ENCODE data around the gene ZNF397. TPM values are rescaled to one million over a fixed set of nuclear protein-coding genes. Genes with fewer than 3 reads are reported as not detected.

ZNF397 gene
- total and polyA plus RNA-seq, 4 donors, result 3.8 to 20.0 (median 9.6) TPM

DNA sequence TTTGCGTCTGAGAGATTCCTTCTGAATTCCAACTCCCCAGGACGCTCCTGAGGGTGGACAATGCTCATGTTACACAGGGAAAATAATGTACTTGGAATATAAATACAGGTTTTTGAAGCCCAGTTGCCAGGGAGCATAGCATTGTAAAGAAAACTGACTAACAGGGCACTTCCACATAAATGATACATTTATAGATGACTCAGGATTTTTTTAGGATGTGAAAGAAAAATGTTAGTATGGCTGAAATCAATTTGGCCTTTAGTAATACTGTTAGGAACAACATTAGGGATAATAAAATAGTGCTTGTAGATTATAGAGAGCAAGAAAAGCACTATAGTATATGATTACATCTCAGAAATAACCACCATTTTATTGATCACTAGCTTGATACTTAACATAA is 23.6 kb downstream of the ZNF397 start (continued):
- TF ChIP-seq, protein P1, sequence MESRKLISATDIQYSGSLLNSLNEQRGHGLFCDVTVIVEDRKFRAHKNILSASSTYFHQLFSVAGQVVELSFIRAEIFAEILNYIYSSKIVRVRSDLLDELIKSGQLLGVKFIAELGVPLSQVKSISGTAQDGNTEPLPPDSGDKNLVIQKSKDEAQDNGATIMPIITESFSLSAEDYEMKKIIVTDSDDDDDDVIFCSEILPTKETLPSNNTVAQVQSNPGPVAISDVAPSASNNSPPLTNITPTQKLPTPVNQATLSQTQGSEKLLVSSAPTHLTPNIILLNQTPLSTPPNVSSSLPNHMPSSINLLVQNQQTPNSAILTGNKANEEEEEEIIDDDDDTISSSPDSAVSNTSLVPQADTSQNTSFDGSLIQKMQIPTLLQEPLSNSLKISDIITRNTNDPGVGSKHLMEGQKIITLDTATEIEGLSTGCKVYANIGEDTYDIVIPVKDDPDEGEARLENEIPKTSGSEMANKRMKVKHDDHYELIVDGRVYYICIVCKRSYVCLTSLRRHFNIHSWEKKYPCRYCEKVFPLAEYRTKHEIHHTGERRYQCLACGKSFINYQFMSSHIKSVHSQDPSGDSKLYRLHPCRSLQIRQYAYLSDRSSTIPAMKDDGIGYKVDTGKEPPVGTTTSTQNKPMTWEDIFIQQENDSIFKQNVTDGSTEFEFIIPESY (IDR thresholded peaks at IDR 0.05), result no peak
- no peak for TF ChIP-seq YY1 (IDR thresholded peaks at IDR 0.05)
- TF ChIP-seq HNF4G (IDR thresholded peaks at IDR 0.05), result no peak
- TF ChIP-seq TAF1 (conservative IDR thresholded peaks at IDR 0.05), result no peak
- TF ChIP-seq GABPA (IDR thresholded peaks at IDR 0.05 in 1 of 2, conservative IDR thresholded peaks at IDR 0.05 in 1 of 2), result no peak
- no peak for TF ChIP-seq FOXA2 (IDR thresholded peaks at IDR 0.05)
- TF ChIP-seq RAD21 (IDR thresholded peaks at IDR 0.05), result no peak
- no peak for TF ChIP-seq EGR1 (IDR thresholded peaks at IDR 0.05; ENCODE audit: low read depth in 2 of 2)

DNA sequence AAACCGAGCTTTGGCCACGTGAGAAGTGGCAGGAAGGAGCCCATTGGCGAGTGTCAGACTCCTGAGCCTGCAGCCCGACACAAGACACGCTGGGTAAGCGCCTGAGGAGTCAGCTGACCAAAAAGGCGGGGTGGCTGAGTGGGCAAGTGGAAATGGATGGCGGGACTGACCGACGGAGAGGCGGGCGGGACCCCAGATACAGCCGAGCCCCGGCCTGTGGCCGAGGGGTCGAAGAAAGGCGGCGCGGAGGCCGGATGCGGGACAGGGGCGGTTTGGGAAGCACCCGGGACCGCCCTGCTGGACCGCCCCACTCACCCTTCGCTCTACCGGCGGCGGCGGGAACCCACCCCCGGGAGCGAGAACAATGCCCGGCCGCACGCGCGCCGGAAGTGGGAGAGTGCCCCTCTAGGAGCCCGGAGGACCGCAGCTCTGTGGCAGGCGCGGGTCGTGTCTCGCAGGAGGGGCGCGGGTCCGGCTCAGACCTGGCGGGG is 26.4 kb downstream of the ZNF397 start:
- H3K9me3 ChIP-seq (ENCODE audit: control insufficient read depth in 4 of 4, low read length in 3 of 4), result peaks cover 0 to 20% (median 6%) of the 10 kb centered on the region in 4 donors
- peak overlapping the region in 2 of 3 donors; percentile 18 to 48 for H3K4me3 ChIP-seq (ENCODE audit: low read depth in 1 of 3, low read length in 3 of 3)
- TF ChIP-seq GABPA (IDR thresholded peaks at IDR 0.05 in 1 of 2, conservative IDR thresholded peaks at IDR 0.05 in 1 of 2) (peak; percentile 36 to 48), SP1 (IDR thresholded peaks at IDR 0.05) (peak; percentile 18), JUND (IDR thresholded peaks at IDR 0.05) (no peak), RAD21 (IDR thresholded peaks at IDR 0.05) (peak in 1 of 2 donors; percentile 10)
- H3K27me3 ChIP-seq (ENCODE audit: control insufficient read depth in 4 of 4, insufficient read depth in 4 of 4, low read length in 3 of 4), result no peaks in the 10 kb centered on the region
- H3K36me3 ChIP-seq (ENCODE audit: control insufficient read depth in 4 of 4, insufficient read depth in 3 of 4, low read depth in 1 of 4, low read length in 3 of 4), result peaks cover 0 to 17% (median 11%) of the 10 kb centered on the region in 4 donors
- peak; percentile 75 for DNase-seq (ENCODE audit: low spot score)
- 20% methylated on average over 48 of the region's 48 CpGs for WGBS
- H3K9ac ChIP-seq (ENCODE audit: low read depth in 1 of 2, low read length in 2 of 2), result no peak overlapping the region
- H3K27ac ChIP-seq (ENCODE audit: low read depth in 1 of 2, low read length in 2 of 2), result peak overlapping the region; percentile 8 to 55
- no peaks in the 10 kb centered on the region for H3K4me1 ChIP-seq (ENCODE audit: control insufficient read depth in 4 of 4, insufficient read depth in 4 of 4, low read length in 3 of 4)

DNA sequence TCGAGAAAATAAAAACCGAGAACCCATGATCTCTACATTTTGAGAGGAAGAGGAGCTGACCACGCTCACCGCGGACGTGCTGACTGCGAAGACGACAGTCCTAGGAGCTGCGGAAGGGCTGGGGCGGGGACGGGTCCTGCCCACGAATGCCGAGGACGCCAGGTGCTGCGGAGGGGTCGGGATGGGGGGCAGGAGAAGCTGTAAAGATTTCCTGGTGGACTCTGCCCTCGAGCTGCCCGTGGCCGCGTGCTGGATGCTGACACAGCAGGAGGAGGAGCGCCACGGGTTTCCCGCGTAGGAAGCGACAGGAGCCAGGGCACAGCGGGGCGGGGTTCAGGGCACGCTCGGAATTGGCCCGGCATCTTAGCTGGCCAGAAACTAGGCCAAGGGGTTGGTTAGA is 27.0 kb downstream of the ZNF397 start:
- H3K4me1 ChIP-seq (ENCODE audit: control insufficient read depth in 4 of 4, insufficient read depth in 4 of 4, low read length in 3 of 4), result no peaks in the 10 kb centered on the region
- H3K4me3 ChIP-seq (ENCODE audit: low read depth in 1 of 3, low read length in 3 of 3), result peak overlapping the region in 1 of 3 donors; percentile 48
- H3K9me3 ChIP-seq (ENCODE audit: control insufficient read depth in 4 of 4, low read length in 3 of 4), result peaks cover 0 to 20% (median 6%) of the 10 kb centered on the region in 4 donors
- peaks cover 0 to 11% (median 8%) of the 10 kb centered on the region in 4 donors for H3K36me3 ChIP-seq (ENCODE audit: control insufficient read depth in 4 of 4, insufficient read depth in 3 of 4, low read depth in 1 of 4, low read length in 3 of 4)
- 33% methylated on average over 30 of the region's 30 CpGs for WGBS
- H3K27me3 ChIP-seq (ENCODE audit: control insufficient read depth in 4 of 4, insufficient read depth in 4 of 4, low read length in 3 of 4), result no peaks in the 10 kb centered on the region
- H3K9ac ChIP-seq (ENCODE audit: low read depth in 1 of 2, low read length in 2 of 2), result no peak overlapping the region
- no peak overlapping the region for H3K27ac ChIP-seq (ENCODE audit: low read depth in 1 of 2, low read length in 2 of 2)
- TF ChIP-seq HNF4A (conservative IDR thresholded peaks at IDR 0.05), result no peak
- TF ChIP-seq, protein P1 (IDR thresholded peaks at IDR 0.05), result no peak
- TF ChIP-seq RAD21 (IDR thresholded peaks at IDR 0.05), result no peak
- TF ChIP-seq GABPA (IDR thresholded peaks at IDR 0.05 in 1 of 2, conservative IDR thresholded peaks at IDR 0.05 in 1 of 2), result no peak
- peak in 1 of 2 donors; percentile 8 for TF ChIP-seq RXRA (IDR thresholded peaks at IDR 0.05)
- no peak for TF ChIP-seq EGR1 (IDR thresholded peaks at IDR 0.05; ENCODE audit: low read depth in 2 of 2)
- TF ChIP-seq, protein P2, sequence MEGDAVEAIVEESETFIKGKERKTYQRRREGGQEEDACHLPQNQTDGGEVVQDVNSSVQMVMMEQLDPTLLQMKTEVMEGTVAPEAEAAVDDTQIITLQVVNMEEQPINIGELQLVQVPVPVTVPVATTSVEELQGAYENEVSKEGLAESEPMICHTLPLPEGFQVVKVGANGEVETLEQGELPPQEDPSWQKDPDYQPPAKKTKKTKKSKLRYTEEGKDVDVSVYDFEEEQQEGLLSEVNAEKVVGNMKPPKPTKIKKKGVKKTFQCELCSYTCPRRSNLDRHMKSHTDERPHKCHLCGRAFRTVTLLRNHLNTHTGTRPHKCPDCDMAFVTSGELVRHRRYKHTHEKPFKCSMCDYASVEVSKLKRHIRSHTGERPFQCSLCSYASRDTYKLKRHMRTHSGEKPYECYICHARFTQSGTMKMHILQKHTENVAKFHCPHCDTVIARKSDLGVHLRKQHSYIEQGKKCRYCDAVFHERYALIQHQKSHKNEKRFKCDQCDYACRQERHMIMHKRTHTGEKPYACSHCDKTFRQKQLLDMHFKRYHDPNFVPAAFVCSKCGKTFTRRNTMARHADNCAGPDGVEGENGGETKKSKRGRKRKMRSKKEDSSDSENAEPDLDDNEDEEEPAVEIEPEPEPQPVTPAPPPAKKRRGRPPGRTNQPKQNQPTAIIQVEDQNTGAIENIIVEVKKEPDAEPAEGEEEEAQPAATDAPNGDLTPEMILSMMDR (IDR thresholded peaks at IDR 0.05; ENCODE audit: low read depth, low read length, missing input control), result no peak
- TF ChIP-seq, protein P3, sequence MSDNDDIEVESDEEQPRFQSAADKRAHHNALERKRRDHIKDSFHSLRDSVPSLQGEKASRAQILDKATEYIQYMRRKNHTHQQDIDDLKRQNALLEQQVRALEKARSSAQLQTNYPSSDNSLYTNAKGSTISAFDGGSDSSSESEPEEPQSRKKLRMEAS (IDR thresholded peaks at IDR 0.05), result peak; percentile 37
- peak; percentile 55 for DNase-seq (ENCODE audit: low spot score)

Measured in liver (tissue), 9 donors.